ENCODE results near the gene BCL2A1. TPM values are rescaled to one million over a fixed set of nuclear protein-coding genes. Genes with fewer than 3 reads are reported as not detected.
"Not testable (repeated sequence)": the region's sequence is repeated elsewhere in the genome, so short reads cannot be mapped to it uniquely, and the experiment has no call there.

The BCL2A1 gene
- total and polyA plus RNA-seq, 7 experiments from 2014 or later: 27.3 to 119 (median 29.9) TPM

DNA sequence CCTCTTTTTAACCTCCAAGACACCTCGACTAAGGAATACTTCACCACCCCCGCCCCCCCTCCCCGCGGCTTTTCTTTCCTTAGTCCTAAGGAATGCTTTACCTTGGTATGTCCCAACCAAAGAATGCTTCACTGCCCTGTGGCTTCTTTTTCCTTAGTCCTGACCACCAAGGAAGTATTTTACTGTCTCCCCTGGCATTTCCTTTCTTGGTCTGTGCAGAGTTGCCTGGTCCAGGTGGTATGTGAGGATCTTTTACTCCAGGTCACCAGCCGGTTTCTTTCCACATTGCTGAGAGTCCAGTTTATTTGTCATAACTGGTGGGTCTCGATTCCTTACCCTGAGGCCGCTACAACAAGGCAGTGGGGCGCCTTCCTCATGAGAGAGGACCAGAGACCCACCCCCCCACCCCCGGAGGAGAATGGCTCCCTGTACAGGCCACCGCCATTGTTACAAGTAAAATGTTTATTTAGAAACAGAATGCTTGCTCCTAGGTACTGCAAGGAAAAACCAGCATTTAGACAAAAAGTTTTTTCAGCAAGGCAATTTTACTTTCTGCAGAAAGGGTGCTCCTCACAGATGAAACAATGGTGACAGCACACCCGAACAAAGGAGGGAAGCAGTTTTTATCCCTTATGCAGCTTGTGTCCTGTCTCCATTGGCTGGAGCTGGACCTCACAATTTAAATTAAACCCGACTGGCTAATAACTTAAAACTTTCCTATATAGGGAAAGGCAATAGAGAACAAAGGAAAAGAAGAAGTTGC is 51.1 kb downstream of the BCL2A1 start:
- H3K4me1 ChIP-seq (ENCODE audit: control insufficient read depth in 2 of 2, insufficient read depth in 2 of 2, low read length in 2 of 2): peaks cover 11 to 14% of the 10 kb centered on the region in 2 donors
- ChIA-PET CTCF (no interaction called here), POLR2A (interaction anchor here (0.6 to 4.6 kb wide), 5 partner anchors 14 to 229 kb away, joined by 3 to 136 read pairs (median 4); partner anchors contain the start of genes BCL2A1 and MTHFS)
- intact Hi-C loops (cut with micrococcal nuclease): loop anchor here (5.0 to 10.0 kb wide), 6 partner anchors 45 to 1483 kb away; partner anchors contain the start of genes IREB2 (in 1 of the 2), MORF4L1 (in 1 of the 2), TLNRD1 (in 1 of the 2) and TMED3 (in 1 of the 2)
- no peaks in the 10 kb centered on the region for H3K27me3 ChIP-seq (ENCODE audit: control insufficient read depth in 2 of 2, insufficient read depth in 2 of 2, low read length in 2 of 2)
- Mint-ChIP-seq H3K27ac (no peak overlapping the region), H3K27me3 (no peaks in the 10 kb centered on the region), H3K9me3 (peaks cover 6 to 91% (median 51%) of the 10 kb centered on the region in 11 donors), H3K36me3 (peaks cover 5 to 77% (median 48%) of the 10 kb centered on the region in 5 donors), H3K4me3 (peak overlapping the region in 3 of 10 donors; percentile 21 to 48 (median 41)), H3K4me1 (peaks cover 9 to 30% (median 23%) of the 10 kb centered on the region in 7 donors)
- ATAC-seq: no peak
- no peak for DNase-seq
- peaks cover 8 to 61% (median 12%) of the 10 kb centered on the region in 3 experiments for H3K9me3 ChIP-seq (ENCODE audit: control insufficient read depth in 2 of 3, low read length in 3 of 3)
- no peak overlapping the region for H3K4me3 ChIP-seq (ENCODE audit: low read length)
- peaks cover 0 to 27% (median 0%) of the 10 kb centered on the region in 3 experiments for H3K36me3 ChIP-seq (ENCODE audit: control insufficient read depth in 2 of 3, insufficient read depth in 3 of 3, low read length in 3 of 3)
- no peak overlapping the region for H3K27ac ChIP-seq (ENCODE audit: low read depth, low read length)

DNA sequence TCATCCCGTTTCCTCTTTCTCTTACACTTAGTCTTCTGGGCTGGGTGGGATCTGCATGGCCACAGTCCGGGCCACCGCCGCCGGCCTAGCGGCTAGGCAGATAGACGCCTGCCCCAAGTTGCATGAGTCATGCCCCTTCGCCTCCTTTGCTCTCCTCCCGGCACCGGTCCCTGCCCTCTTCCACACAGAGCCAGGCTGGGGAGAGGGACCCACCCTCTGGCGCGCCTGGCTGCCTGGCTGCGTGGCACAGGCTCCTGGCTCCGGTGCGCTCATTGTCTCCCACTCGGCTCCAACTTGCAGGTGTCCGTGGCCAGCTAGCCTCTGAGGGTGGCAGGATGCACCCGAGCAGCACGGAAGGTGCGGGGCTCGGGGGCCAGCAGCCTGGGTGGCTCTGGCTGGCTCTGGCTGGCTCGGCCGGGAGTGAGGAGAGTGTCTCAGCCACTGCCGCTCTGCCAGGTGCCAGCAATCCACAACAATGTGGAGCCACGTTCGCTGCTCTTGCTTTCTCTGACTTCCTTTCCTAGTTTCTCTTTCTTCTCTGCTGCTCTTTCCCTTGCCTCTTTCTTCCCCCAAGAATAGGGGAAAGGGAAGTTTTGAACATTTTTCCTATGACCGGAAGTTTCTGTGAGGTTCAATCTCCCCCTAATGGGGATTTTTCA is 51.8 kb downstream of the BCL2A1 start:
- POLR2A ChIA-PET: interaction anchor here (0.6 kb wide), 1 partner anchor 48 kb away, joined by 4 read pairs; no protein-coding TSS in a partner anchor
- intact Hi-C loops (cut with micrococcal nuclease): no loop called here
- Histone ChIP-seq H3K4me1 (ENCODE audit: control insufficient read depth in 2 of 2, insufficient read depth in 2 of 2, low read length in 2 of 2) (peaks cover 6 to 9% of the 10 kb centered on the region in 2 donors), H3K36me3 (ENCODE audit: control insufficient read depth in 2 of 3, insufficient read depth in 3 of 3, low read length in 3 of 3) (peaks cover 0 to 27% (median 0%) of the 10 kb centered on the region in 3 experiments), H3K27me3 (ENCODE audit: control insufficient read depth in 2 of 2, insufficient read depth in 2 of 2, low read length in 2 of 2) (no peaks in the 10 kb centered on the region), H3K9me3 (ENCODE audit: control insufficient read depth in 2 of 3, low read length in 3 of 3) (peaks cover 8 to 67% (median 12%) of the 10 kb centered on the region in 3 experiments), H3K27ac (ENCODE audit: low read depth, low read length) (no peak overlapping the region), H3K4me3 (ENCODE audit: low read length) (no peak overlapping the region)
- H3K4me1 Mint-ChIP-seq: peaks cover 9 to 27% (median 21%) of the 10 kb centered on the region in 7 donors
- peaks cover 6 to 98% (median 55%) of the 10 kb centered on the region in 11 donors for H3K9me3 Mint-ChIP-seq
- H3K27ac Mint-ChIP-seq: no peak overlapping the region
- H3K27me3 Mint-ChIP-seq: no peaks in the 10 kb centered on the region
- no peak for DNase-seq
- CTCF ChIA-PET: no interaction called here
- H3K36me3 Mint-ChIP-seq: peaks cover 5 to 84% (median 51%) of the 10 kb centered on the region in 5 donors
- no peak overlapping the region for H3K4me3 Mint-ChIP-seq
- no peak for ATAC-seq

DNA sequence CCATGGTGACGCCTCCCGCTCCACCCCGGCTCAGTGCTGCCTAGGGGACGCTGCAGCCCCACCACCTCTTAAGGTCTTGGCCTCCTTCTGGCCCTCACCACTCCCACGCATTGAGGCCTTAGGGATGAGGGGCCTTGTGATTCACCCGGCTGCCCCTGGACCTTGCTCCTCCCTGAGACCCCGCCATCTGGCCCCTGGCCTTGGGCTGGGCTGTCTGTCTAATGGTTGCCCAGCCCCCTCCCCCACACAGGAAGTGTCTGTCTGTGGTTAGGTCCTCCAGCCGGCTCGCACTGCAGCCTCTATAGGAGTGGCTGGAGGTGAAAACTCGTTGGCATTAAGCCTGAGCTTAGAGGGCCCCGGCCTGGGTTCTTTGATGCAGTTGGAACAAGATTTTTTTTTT is 52.7 kb downstream of the BCL2A1 start:
- CTCF ChIA-PET: no interaction called here
- H3K4me1 Mint-ChIP-seq: peaks cover 9 to 21% (median 17%) of the 10 kb centered on the region in 7 donors
- no peak overlapping the region for H3K4me3 Mint-ChIP-seq
- H3K4me3 ChIP-seq (ENCODE audit: low read length): no peak overlapping the region
- peak overlapping the region in 1 of 9 donors; percentile 59 for H3K27ac Mint-ChIP-seq
- POLR2A ChIA-PET: no interaction called here
- no peak for ATAC-seq
- peaks cover 0 to 24% (median 0%) of the 10 kb centered on the region in 3 experiments for H3K36me3 ChIP-seq (ENCODE audit: control insufficient read depth in 2 of 3, insufficient read depth in 3 of 3, low read length in 3 of 3)
- no peaks in the 10 kb centered on the region for H3K27me3 Mint-ChIP-seq
- H3K4me1 ChIP-seq (ENCODE audit: control insufficient read depth in 2 of 2, insufficient read depth in 2 of 2, low read length in 2 of 2): peaks cover 6 to 8% of the 10 kb centered on the region in 2 donors
- no peak overlapping the region for H3K27ac ChIP-seq (ENCODE audit: low read depth, low read length)
- DNase-seq: no peak
- intact Hi-C loops (cut with micrococcal nuclease): no loop called here
- H3K27me3 ChIP-seq (ENCODE audit: control insufficient read depth in 2 of 2, insufficient read depth in 2 of 2, low read length in 2 of 2): no peaks in the 10 kb centered on the region
- H3K36me3 Mint-ChIP-seq: peaks cover 5 to 88% (median 57%) of the 10 kb centered on the region in 5 donors
- peaks cover 8 to 69% (median 12%) of the 10 kb centered on the region in 3 experiments for H3K9me3 ChIP-seq (ENCODE audit: control insufficient read depth in 2 of 3, low read length in 3 of 3)
- peaks cover 13 to 99% (median 54%) of the 10 kb centered on the region in 11 donors for H3K9me3 Mint-ChIP-seq

DNA sequence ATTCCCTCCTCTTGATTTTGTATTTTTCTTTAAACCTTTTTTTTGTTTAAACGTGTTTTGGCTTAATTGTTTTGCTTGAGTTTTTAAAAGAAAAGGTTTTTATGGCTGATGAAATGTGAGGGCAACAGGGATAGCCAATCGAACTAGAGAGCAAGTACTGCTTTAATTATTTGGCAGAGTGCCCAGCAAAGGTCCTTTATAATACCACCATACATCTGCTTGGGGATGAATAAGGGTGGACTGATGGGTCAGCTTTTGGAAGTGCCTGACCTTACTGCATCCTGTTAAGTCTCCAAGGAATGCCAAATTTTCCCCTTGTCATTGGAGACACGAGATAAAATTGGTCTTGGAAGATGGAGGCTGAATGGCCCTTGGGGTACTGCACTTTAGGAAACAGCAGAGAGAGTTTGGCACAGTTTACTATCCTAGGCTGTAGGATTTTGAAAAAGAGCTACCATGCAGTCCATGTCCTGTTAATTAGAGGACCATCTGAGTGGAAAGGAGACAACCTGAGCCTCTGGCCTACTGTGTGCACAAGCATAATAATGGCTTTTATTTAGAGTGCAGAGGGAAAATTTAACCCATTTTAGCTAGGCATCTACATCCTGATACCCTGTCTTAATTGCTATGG is 54.4 kb downstream of the BCL2A1 start:
- Histone ChIP-seq H3K4me3 (ENCODE audit: low read length) (no peak overlapping the region), H3K27ac (ENCODE audit: low read depth, low read length) (no peak overlapping the region), H3K9me3 (ENCODE audit: control insufficient read depth in 2 of 3, low read length in 3 of 3) (peaks cover 8 to 67% (median 12%) of the 10 kb centered on the region in 3 experiments), H3K4me1 (ENCODE audit: control insufficient read depth in 2 of 2, insufficient read depth in 2 of 2, low read length in 2 of 2) (no peaks in the 10 kb centered on the region), H3K36me3 (ENCODE audit: control insufficient read depth in 2 of 3, insufficient read depth in 3 of 3, low read length in 3 of 3) (peaks cover 0 to 19% (median 0%) of the 10 kb centered on the region in 3 experiments), H3K27me3 (ENCODE audit: control insufficient read depth in 2 of 2, insufficient read depth in 2 of 2, low read length in 2 of 2) (no peaks in the 10 kb centered on the region)
- H3K36me3 Mint-ChIP-seq: peaks cover 5 to 88% (median 52%) of the 10 kb centered on the region in 5 donors
- intact Hi-C loops (cut with micrococcal nuclease): no loop called here
- H3K4me1 Mint-ChIP-seq: peaks cover 4 to 10% (median 4%) of the 10 kb centered on the region in 7 donors
- no peak overlapping the region for H3K4me3 Mint-ChIP-seq
- ATAC-seq (no peak), DNase-seq (no peak)
- ChIA-PET POLR2A (interaction anchor here (0.6 to 1.4 kb wide), 5 partner anchors 19 to 165 kb away, joined by 3 to 5 read pairs (median 3); no protein-coding TSS in a partner anchor), CTCF (no interaction called here)
- H3K27ac Mint-ChIP-seq: peak overlapping the region in 3 of 9 donors; percentile 8 to 28 (median 25)
- no peaks in the 10 kb centered on the region for H3K27me3 Mint-ChIP-seq
- peaks cover 15 to 88% (median 51%) of the 10 kb centered on the region in 11 donors for H3K9me3 Mint-ChIP-seq

DNA sequence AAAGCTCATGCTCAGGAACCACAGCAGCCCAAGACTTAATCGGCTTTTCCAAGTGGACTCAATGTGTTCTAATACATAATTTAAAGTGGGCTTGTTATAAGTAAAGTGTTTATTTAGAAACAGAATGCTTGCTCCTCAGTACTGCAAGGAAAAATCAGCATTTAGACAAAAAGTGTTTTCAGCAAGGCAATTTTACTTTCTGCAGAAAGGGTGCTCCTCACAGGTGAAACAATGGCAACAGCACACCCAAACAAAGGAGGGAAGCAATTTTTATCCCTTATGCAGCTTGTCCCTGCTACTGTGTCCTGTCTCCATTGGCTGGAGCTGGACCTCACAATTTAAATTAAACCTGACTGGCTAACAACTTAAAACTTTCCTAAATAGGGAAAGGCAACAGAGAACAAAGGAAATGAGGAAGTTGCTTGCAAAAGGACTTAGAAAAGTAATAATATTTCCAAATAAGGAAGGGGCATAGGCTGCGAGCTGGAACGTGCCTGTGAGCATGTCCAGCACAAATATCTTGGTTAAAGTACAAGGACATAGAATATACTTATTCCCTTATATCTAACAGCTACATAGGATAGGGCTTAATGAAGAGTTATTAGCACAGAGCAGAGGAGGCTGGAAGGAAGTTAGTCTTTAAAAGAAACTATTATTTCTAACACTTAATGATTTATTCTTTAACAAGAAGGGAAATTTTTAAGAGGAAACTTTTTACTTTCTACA is 55.1 kb downstream of the BCL2A1 start:
- CTCF ChIA-PET: interaction anchor here (0.7 kb wide), 1 partner anchor 18 kb away, joined by 3 read pairs; no protein-coding TSS in a partner anchor
- H3K9me3 Mint-ChIP-seq: peaks cover 9 to 81% (median 47%) of the 10 kb centered on the region in 11 donors

More for the DNA sequence above, 55.1 kb downstream of the BCL2A1 start:
- POLR2A ChIA-PET: interaction anchor here (0.6 to 1.1 kb wide), 4 partner anchors 8 to 165 kb away, joined by 3 to 4 read pairs (median 4); no protein-coding TSS in a partner anchor
- H3K4me3 Mint-ChIP-seq; H3K4me1 ChIP-seq (ENCODE audit: control insufficient read depth in 2 of 2, insufficient read depth in 2 of 2, low read length in 2 of 2); H3K4me3 ChIP-seq (ENCODE audit: low read length); H3K27me3 Mint-ChIP-seq; H3K27me3 ChIP-seq (ENCODE audit: control insufficient read depth in 2 of 2, insufficient read depth in 2 of 2, low read length in 2 of 2); DNase-seq; H3K27ac ChIP-seq (ENCODE audit: low read depth, low read length); H3K4me1 Mint-ChIP-seq; ATAC-seq; intact Hi-C loops (cut with micrococcal nuclease): not testable (repeated sequence)
- H3K27ac Mint-ChIP-seq: peak overlapping the region in 2 of 9 donors; percentile 30 to 32
- Histone ChIP-seq H3K36me3 (ENCODE audit: control insufficient read depth in 2 of 3, insufficient read depth in 3 of 3, low read length in 3 of 3) (peaks cover 0 to 14% (median 0%) of the 10 kb centered on the region in 3 experiments), H3K9me3 (ENCODE audit: control insufficient read depth in 2 of 3, low read length in 3 of 3) (peaks cover 8 to 61% (median 12%) of the 10 kb centered on the region in 3 experiments)
- H3K36me3 Mint-ChIP-seq: peaks cover 0 to 85% (median 48%) of the 10 kb centered on the region in 5 donors

Data from naive thymus-derived CD4-positive, alpha-beta T cell (primary cell).